ENCODE measurements around the gene AR. TPM values are rescaled to one million over a fixed set of nuclear protein-coding genes. Genes with fewer than 3 reads are reported as not detected.

Gene AR
- total RNA-seq, 4 donors from 2014 or later = 19.7 to 75.3 (median 46.9) TPM

- no peaks in the 10 kb centered on the region for H3K9me3 ChIP-seq
- H3K27me3 ChIP-seq = no peaks in the 10 kb centered on the region
- H3K27ac ChIP-seq = no peak overlapping the region
- peaks cover 0 to 3% of the 10 kb centered on the region in 2 donors for H3K4me1 ChIP-seq
- no peaks in the 10 kb centered on the region for H3K36me3 ChIP-seq
- H3K4me3 ChIP-seq = no peak overlapping the region
- no peak for DNase-seq
- intact Hi-C loops (cut with DNase I; ENCODE audit: low total_unique reads) = no loop called here
- TF ChIP-seq CTCF (IDR thresholded peaks at IDR 0.05) = no peak
- no peak for TF ChIP-seq POLR2A (IDR thresholded peaks at IDR 0.05)
Measured at GRCh38 chrX:67779099-67779498, 235.3 kb downstream of the AR start.
